GM19035 (cell line): ENCODE measurements around the gene HABP2.

Experiments used
- ATAC-seq: cut with Tn5 transposase; IDR thresholded peaks from one replicate; pipeline ENCODE4 v1.9.1; 2021; ENCODE audit not compliant: unreplicated experiment

HABP2 gene

GRCh38 chr10:113525713-113526112 is 27.1 kb upstream of the HABP2 start:
- ATAC-seq = no peak

GRCh38 chr10:113527211-113527906 is 25.5 kb upstream of the HABP2 start:
- no peak for ATAC-seq

- no peak for ATAC-seq
Observed at GRCh38 chr10:113528876-113529275, 24.0 kb upstream of the HABP2 start.

GRCh38 chr10:113529575-113529974 is 23.3 kb upstream of the HABP2 start:
- ATAC-seq = no peak

GRCh38 chr10:113530476-113530875 is 22.4 kb upstream of the HABP2 start:
- ATAC-seq = no peak

- ATAC-seq = no peak
Observed at GRCh38 chr10:113532724-113533123, 20.1 kb upstream of the HABP2 start.

GRCh38 chr10:113533801-113534200 is 19.1 kb upstream of the HABP2 start:
- ATAC-seq = no peak

- ATAC-seq = no peak
Observed at GRCh38 chr10:113534423-113534822, 18.4 kb upstream of the HABP2 start.

GRCh38 chr10:113537672-113538071 is 15.2 kb upstream of the HABP2 start:
- ATAC-seq = no peak

GRCh38 chr10:113538151-113538550 is 14.7 kb upstream of the HABP2 start:
- no peak for ATAC-seq

GRCh38 chr10:113539789-113540188 is 13.1 kb upstream of the HABP2 start:
- ATAC-seq = no peak

GRCh38 chr10:113540845-113541548 is 11.9 kb upstream of the HABP2 start:
- ATAC-seq = no peak

- ATAC-seq = no peak
Observed at GRCh38 chr10:113541549-113541927, 11.3 kb upstream of the HABP2 start.

GRCh38 chr10:113543107-113543955 is 9.5 kb upstream of the HABP2 start:
- no peak for ATAC-seq

GRCh38 chr10:113544392-113544791 is 8.5 kb upstream of the HABP2 start:
- no peak for ATAC-seq

- no peak for ATAC-seq
Observed at GRCh38 chr10:113547426-113547825, 5.4 kb upstream of the HABP2 start.

- ATAC-seq = no peak
Observed at GRCh38 chr10:113549856-113550255, 3.0 kb upstream of the HABP2 start.

GRCh38 chr10:113550365-113550764 is 2.5 kb upstream of the HABP2 start:
- no peak for ATAC-seq

GRCh38 chr10:113552014-113552413 is 839 bp upstream of the HABP2 start:
- ATAC-seq = no peak

GRCh38 chr10:113553149-113553548 is 296 bp downstream of the HABP2 start:
- no peak for ATAC-seq

GRCh38 chr10:113554214-113554613 is 1.4 kb downstream of the HABP2 start:
- ATAC-seq = no peak

GRCh38 chr10:113555245-113555644 is 2.4 kb downstream of the HABP2 start:
- no peak for ATAC-seq
